HPDE6-E6E7 (cell line): ENCODE measurements around the gene FBXO4.
"Not testable (repeated sequence)": the region's sequence is repeated elsewhere in the genome, so short reads cannot be mapped to it uniquely, and the experiment has no call there.

Experiments
- DNase-seq: peaks from one replicate; pipeline ENCODE4 v3.0.0; 2011; ENCODE audit warnings: missing footprints; ENCODE audit errors: extremely low spot score

FBXO4 gene

DNA sequence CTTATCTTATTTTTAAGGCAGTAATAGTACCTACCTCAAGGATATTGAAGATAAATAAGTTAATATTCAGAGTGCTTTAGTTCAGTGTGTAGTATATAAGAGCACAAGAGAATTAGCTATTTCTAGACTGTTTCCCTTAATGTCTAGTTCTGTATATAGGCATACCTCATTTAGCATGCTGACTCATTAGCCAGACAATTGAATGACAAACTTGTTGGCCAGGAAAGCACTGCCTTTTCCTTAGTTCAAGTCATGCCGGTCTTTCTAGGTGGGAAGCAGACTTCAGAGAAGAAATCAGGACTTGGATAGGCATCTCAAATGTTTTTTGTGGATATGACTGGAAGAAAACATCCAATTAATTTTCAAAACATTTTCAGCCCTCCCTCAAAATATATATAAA lies 3.2 kb upstream of the FBXO4 start:
- DNase-seq: peak; percentile 36

DNA sequence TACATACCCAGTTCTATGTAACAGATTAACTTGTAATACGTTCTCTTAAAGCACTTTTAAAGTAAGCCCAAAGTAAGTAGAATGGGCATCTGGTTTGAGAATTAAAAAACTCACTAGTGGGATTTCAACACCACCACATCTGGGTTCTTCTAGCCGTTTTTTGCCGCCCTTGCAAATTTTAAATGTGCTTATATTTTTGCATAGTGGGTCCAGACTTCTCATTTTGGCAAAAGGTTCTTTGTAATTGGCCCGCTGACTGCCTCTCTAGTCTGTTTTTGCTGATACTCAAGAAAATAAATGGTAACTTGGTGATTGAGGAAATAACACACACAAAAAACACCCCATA lies 582 bp upstream of the FBXO4 start:
- DNase-seq: no peak

DNA sequence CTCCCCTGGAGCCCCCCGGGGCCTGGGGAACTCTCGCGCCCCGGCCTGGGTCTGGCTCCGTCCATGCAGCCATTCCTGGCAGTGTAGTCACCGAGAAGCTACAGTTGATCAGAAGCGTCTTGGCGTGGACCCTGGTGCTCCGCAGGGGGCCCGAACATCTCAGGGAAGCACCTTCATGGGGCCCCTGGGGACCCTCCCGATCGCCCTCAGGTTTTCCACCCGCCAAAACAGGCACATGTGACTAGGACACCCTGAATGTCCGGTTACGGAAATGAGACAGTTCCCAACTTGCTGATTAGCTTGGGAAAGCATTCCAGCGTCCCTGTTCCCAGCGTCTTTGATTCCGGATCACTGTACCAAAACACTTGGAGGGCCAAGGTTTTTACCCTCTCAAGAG lies 472 bp downstream of the FBXO4 start:
- peak; percentile 7 for DNase-seq

DNA sequence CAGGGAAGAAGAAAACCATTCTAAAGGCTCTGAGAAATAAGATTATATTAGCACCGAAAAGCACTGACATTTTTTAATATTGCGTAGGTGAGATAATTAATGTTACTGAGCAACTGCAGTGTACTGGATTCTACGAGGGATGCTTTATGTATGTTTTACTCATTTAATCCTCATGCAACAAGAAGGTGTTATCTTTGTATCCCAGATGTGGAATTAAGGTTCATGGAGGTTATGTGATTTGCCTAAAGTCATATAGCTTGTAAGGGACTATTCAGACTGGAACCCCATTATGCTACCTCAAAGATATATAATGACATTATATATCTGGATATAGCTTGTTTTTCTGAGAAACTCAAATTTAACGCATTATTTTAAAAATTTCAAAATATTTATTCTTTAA lies 2.5 kb downstream of the FBXO4 start:
- no peak for DNase-seq

DNA sequence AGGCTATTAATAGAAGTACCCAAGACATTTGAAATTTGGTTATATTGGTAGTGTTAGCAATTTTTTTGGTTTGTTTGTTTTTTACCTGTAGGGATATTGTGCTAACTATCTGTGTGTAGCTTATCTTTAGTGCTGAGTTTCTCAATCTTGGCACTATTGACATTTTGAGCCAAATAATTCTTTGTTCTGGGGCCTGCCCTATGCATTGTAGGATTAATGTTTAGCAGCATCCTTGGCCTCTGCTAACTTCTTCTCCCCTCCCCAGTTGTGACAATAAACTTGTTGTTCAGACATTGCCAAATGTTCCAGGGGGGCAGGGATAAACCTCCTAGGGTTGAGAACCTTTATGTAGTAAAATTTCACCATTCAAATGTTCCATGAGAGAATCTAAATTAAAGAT lies 4.0 kb downstream of the FBXO4 start:
- no peak for DNase-seq

DNA sequence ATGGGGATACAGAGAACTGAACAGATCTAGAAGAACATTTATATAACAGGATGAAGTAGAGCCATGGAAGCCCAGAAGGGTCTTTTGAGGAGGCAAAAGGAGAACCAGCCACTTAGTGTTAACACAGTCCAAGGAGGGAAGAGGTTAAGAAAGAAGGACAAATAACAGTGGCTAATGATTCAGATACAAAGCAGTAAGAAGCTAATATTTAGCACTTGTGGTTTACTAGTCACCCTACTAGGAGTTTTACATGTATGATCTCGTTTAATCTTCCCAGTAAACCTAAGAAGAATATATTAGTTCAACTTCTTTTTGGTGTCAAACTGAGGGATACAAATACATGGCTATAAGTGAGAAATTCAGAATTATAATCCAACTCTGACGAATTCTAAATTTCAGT lies 7.7 kb downstream of the FBXO4 start:
- no peak for DNase-seq

DNA sequence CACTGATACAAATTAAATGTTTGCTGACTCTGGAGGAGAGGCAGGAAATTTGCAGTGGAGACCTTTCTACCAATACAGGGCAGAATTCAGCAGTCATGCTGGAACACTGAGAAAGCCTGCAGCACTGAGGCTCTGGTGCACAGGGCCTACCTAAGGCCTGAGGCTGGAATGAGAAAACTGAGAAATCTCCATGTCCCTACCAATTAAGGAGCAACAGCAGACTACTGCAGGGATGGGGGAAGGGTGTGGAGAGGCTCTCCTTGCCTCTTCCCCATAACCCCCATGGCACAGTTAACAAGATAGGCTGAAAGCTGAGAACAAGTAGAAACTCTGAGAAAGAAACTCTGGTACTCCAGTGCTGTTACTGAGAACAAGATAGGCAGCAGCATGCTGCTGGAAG lies 10.5 kb downstream of the FBXO4 start:
- DNase-seq: no peak

DNA sequence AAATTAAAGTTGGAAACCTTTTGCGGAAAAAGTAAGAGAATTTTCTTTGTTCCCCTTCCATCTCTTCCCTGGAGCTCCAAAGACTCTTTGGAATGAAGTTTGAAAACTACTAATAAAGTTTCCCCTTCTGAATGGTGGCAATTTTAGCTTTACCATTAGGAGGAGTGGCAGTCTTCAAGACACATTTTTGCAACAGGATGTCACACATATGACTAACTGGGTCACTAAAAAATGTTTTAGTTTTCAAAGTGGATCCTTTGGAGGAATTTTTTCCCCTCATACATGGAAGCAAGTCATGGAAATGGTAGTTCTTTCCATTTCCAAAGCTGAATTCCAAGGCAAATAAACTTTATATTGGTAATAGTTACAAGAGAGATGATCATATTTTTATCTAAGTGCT lies 15.6 kb downstream of the FBXO4 start:
- DNase-seq: no peak

DNA sequence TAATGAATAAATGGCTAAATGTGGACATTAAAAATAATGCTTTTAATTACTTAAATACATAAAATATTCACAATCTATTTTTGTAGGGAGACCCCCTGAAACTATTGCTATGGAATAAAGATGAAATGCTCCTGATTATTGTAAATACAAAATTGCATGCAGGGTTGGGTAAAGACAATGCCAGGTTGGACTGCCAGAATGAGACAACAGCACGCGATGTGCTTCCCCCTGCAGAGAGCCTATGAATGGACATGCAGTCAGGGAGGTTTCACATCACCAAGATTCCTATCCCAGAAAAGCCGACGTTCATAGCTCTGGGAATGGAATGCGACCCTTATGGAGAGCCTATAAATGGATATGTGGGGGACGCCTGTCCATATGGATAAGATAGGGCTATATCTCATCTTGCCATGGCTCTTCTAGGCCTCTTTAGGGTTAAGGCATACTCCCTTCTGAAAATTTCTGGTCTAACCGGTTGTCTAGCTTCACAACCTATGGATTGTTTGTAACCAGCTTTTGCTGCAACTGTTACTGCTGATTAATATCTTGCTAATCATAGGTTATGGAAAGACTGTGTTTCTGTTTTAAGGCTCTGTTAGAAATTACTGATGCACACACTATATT lies 20.4 kb downstream of the FBXO4 start:
- not testable (repeated sequence) for DNase-seq

DNA sequence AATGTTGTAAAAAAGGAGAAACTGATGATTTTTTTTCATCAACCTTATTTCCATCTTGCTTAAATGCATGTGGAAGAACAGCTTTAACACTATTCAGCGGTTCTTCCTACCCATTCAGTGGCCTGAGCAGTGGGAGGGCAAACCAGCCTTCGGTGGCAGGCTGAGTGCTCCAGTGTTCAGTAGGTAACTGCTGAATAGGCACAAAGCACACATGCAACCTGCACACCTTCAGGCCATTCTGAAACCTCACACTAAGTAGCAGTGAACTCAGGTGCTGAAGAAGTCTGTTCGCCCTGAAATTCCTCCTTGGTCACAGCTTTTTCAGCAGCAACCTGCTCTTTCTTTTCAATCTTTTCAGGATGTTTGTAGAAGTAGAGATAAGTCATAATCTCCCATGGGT lies 26.1 kb downstream of the FBXO4 start:
- no peak for DNase-seq

DNA sequence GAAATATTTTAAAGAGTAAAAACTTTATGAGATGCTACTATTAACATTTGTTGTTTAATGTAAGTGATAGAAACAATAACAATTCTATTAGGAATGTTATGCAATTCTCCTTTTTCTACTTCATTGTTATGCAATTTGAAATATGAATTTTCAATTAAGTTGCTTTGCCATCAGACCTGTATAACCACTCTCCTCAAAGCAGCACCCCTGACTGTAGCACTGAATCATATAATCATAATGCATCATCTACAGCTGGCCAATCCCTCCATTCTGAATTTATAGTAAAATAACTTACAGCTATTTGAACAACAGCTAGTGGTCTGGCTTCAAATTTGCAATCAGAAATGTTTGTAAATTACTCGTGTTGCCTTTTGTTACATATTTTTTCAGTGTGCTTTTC lies 29.2 kb downstream of the FBXO4 start:
- DNase-seq: no peak

DNA sequence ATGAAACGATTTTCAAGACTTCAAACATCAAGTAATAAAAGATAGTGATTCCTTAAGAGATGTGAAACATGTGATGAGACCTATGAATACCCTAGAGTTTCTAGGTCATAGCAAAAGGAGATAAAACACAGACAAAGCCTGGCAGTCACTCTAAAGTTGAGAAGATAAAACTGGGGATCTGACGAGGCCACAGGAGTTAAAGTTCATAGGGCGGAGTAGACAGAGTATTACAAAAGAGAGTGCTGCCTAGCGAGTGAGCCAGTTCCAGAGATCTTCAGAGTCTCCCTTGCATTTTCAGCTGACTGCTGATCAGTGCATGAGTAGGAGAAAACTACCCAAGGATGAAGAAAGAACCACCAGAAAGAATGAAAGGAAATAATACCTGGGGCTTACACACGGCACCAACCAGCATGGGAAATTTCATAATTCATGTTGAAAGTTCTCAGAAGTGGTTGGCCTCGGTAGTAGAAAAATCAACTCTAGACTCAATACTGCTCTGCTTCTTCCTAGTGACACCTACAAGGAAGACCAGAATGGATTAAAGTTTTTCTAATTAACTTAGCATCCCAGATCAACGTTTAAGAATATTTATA lies 30.4 kb downstream of the FBXO4 start:
- DNase-seq: no peak

DNA sequence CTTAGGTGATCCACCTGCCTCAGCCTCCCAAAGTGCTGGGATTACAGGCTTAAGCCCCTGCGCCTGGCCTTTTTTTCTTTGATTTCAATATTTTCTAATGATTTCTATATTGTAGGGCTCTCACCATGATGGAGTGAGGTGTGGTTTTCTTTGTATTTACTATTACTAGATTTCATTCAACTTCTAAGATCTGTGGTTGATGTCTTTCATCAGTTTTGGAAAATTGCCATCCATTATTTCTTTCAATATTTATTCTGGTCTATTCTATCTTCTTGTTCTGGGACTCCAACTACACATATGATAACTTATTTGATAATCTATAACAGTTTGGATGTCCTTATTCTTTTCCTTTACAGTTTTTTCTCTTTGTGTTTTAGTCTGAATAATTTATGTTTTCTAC lies 31.9 kb downstream of the FBXO4 start:
- no peak for DNase-seq

DNA sequence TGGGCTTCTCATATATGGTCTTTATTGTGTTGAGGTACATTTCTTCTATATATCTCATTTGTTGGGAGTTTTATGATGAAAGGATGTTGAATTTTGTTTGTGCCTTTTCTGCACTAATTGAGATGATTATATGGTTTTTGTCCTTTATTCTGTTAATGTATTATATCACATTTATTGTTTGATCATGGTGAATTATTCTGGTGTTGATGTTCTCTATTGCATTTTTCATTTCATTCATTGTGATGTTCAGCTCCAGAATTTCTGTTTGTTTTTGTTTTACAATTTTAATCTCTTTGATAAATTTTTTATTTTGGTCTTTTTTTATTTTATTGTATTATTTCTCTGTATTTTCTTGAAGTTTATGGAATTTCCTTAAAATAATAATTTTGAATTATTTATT lies 35.4 kb downstream of the FBXO4 start:
- DNase-seq: no peak

DNA sequence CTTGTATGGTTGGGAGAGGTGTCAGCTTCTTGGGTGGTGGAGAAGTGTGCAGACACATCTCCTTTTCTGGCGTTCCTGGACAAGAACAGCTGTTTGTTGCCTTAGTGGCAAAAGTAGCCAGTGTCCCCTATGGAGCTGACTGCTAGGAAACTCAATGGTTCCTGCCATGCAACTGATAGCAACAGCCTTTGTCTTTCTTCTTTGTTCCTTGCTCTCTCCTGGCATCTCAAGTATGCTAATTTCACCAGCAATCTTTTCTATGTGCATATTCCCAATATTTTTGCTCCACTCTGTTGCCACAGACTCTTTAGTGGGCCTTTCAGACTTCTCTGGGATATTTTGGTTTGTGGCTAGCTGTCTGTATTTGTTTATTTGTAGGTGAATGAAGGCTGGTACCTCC lies 36.7 kb downstream of the FBXO4 start:
- no peak for DNase-seq

DNA sequence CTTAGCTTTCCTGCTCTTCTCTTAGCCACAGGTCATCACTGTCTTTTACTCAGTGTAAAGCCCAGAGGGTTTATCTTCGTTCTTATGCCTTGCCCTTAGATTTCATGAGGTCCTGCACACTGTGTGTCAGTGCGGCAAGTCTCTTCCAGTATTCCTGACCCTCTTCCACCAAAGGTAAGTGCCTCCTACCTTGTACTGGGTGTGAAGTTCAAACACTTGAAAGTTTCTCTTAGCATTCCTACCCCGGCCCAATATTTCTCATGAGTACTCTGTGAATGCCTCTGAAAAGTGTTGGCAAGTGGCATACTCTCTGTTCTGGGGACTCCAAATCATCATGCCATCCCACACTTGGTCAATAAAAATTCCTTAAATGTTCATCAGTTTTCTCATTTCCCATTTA lies 37.4 kb downstream of the FBXO4 start:
- DNase-seq: no peak

DNA sequence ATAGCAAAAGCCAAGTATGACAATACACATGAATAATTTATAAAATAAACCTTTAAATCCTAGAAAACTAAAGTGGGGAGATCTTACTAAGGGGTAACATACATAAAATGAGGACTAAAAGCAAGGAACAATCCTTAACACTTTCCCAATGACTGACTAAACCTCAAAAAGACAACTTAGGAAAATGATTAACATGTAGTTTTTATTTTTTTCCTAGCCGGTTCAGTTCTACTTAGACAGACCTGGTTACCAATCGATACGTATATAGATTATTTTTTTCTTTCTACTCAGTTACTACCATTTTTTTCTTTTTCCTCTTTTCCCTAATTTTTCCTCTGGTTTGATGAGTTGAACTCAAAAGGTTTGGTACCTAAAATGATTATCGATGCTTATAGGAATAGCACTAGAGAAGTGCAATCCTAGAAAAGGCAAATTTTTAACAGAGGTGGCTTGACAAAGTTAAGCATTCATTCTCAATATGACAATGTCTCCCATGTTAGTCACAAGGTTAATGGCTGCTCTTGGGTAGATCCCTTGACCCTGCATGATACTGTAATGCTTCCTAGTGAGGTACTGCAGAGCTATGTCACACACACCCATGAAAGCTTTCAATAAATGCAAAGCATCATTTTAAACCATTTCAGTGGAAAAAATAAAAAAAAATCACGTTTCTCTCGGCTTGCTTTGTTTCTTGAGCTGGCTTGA lies 41.5 kb downstream of the FBXO4 start:
- DNase-seq: no peak

DNA sequence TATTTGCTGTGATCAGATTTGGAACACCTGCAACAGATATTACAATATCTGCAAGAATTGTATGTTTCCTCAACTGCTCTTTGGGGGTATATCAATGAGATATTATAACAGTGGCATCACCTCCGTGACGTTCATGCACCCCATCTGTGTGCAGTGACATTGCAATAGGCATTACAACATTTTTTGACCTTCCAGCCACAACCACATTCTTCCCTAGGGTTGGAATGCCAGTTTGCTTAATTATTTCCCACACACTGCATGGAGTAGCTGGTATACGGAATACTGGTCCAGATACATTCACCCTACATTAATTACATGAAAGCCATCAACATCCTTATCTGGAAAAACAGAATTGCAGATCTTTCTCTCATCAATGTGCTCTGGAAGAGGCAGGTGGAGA lies 42.3 kb downstream of the FBXO4 start:
- DNase-seq: no peak

DNA sequence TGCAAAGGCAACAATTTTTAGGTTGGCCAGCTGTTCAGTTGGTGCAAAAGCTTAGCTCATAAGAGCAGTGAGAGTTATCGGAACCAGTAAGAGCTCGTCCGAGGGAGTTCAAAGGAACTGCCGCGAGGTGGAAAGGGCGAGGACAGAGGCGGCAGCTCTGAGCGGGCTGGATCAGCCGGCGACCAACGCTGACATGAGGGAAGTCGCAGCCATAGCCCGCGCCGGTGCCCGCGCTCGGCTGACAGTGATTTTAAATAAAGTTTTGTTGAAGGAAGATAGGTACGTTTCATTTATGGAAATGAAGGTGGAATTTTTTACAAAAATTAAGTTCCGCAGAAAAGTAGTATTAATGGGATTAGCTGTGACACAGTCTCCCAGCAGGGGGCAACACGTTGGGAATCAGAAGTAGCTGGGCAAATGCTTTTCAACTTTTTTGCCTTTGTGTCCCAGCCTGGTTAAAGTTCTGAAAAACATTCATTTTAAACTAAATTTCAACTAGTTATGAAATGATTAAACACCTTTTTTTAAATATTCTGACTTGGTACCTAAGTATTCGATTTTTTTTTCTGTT lies 43.2 kb downstream of the FBXO4 start:
- DNase-seq: no peak

DNA sequence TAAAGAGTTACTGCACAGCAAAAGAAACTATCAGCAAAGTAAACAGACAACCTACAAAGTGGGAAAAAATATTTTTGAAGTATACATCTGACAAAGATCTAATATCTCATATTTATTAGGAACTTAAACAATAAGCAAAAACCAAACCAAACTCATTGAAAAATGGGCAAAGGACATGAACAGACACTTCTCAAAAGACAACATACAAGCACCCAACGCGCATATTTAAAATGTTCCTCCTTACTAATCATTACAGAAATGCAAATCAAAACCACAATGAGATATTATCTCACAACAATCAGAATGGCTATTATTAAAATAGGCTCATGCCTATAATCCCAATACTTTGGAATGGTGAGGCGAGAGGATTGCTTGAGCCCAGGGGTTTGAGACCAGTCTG lies 48.0 kb downstream of the FBXO4 start:
- no peak for DNase-seq

DNA sequence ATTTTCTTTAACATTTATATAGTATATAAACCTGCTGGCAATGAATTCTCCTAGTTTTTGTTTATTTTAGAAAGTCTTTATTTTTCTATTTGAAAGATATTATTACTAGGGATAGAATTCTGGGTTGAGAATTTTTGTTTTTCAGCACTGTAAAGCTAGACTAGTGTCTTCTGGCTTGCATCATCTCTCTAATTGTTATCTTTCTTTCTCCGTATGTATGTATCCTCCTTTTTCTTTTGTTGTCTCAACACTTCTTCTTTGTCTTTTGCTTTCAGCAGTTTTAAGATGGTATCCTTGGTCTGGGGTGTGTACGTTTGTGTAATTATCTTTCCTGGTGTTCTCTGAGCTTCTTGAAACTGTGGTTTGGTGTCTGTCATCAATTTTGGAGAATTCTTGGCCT lies 48.8 kb downstream of the FBXO4 start:
- DNase-seq: no peak

DNA sequence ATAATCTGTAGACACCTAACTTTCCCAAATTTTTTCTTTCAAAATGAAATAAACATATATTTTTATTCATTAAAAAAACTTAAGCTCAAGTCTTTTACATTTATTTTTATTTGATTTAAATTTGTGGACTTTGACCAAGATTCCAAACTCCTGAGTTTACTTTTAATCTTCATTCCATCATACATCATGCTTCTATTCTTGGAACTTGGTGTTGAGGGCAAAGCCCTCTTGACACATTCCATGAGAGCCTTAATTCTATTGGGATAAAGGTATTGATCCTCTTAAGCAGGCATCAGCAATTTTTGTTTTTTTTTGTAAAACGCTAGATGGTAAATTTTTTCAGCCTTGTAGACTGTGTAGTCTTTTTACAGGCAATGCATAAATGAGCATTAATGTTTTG lies 53.6 kb downstream of the FBXO4 start:
- DNase-seq: no peak

DNA sequence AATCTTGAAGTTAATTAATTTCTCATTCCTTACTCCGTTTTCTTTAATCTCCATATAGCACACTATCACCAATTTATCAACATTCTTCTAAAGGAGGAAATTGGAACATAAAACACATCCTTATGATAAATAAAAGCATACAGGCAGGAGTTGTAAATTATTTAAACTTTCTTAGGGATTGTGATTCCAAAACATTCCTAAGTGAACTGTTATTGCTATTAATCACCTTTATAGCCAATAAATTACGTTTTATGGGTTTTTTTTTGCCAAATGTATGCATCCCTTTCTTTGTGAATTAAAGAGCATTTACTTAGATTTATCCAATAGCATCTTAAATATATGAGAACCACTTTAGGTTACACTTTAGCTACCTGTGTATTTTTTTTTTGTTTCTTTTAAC lies 55.3 kb downstream of the FBXO4 start:
- no peak for DNase-seq
